H1 (cell line): ENCODE data around the gene CAPZA2. TPM values are rescaled to one million over a fixed set of nuclear protein-coding genes. Genes with fewer than 3 reads are reported as not detected.

ENCODE experiments used
- CREB1 ChIP-seq: IDR thresholded peaks from 2 replicates; pipeline ENCODE4 v1.6.1; 2012; ENCODE audit warnings: inconsistent platforms
- KDM1A ChIP-seq: fragments of 200-600, 300-600 bp; sonication (generic); IDR thresholded peaks from 2 replicates; pipeline ENCODE4 v1.7.1; 2016; ENCODE audit warnings: mild to moderate bottlenecking, low read length, borderline replicate concordance
- NANOG ChIP-seq: IDR thresholded peaks from 2 replicates; pipeline ENCODE4 v1.6.1; 2011; ENCODE audit warnings: low read length, low read depth, mild to moderate bottlenecking, inconsistent platforms; ENCODE audit not compliant: insufficient read depth, poor library complexity, severe bottlenecking
- PHF8 ChIP-seq: fragments of 200-600 bp; sonication (generic); conservative IDR thresholded peaks from 2 replicates; pipeline ENCODE4 v1.7.1; 2012; ENCODE audit warnings: low read depth, mild to moderate bottlenecking, inconsistent platforms, low read length, moderate library complexity
- POLR2AphosphoS5 ChIP-seq: IDR thresholded peaks from 2 replicates; pipeline ENCODE4 v1.6.1; 2011; ENCODE audit warnings: low read depth, low read length
- POU5F1 ChIP-seq: IDR thresholded peaks from 2 replicates; pipeline ENCODE4 v1.6.1; 2011; ENCODE audit warnings: low read depth, mild to moderate bottlenecking, low read length, moderate library complexity
- SIRT6 ChIP-seq: IDR thresholded peaks from one replicate; pipeline ENCODE4 v1.7.1; 2012; ENCODE audit warnings: low read length, inconsistent platforms
- SUZ12 ChIP-seq: fragments of 200-600 bp; sonication (generic); IDR thresholded peaks from 2 replicates; pipeline ENCODE4 v1.6.1; 2012; ENCODE audit warnings: mild to moderate bottlenecking, inconsistent platforms, low read length, moderate library complexity, mixed read lengths
- polyA plus RNA-seq, 7 experiments: library from polyadenylated mRNA; depleted of rRNA in 3 of 7; stranded (reverse) in 5 of 7; unstranded in 2 of 7; fragments of >200 nt in 5 of 7; fragments of 200-250 nt in 2 of 7; gene quantifications; 1 replicate in 5 of 7; 2 replicates in 1 of 7; 4 replicates in 1 of 7; pipeline versions ENCODE4 v1.2.1 to v1.2.3, GENCODE V29; 2011 to 2013; ENCODE audit warnings: missing spikeins in 2 of 7, mixed read lengths in 2 of 7
- total RNA-seq: library from RNA; stranded (reverse); fragmentation: NEBNext Ultra II Directional; extraction: Animal tissue kit (Norgen Biotek cat#: 25700); gene quantifications from 2 replicates; pipeline ENCODE4 v1.2.1, GENCODE V29; 2021
- TF ChIP-seq, protein P1 (sequence below): fragments of 300-600 bp; sonication (generic); IDR thresholded peaks from 2 replicates; pipeline ENCODE4 v1.7.1; 2012; ENCODE audit warnings: low read length, moderate library complexity, mild to moderate bottlenecking, inconsistent platforms; ENCODE audit not compliant: insufficient replicate concordance
- TF ChIP-seq, protein P2 (sequence below): IDR thresholded peaks from 2 replicates; pipeline ENCODE4 v1.6.1; 2011; ENCODE audit warnings: low read length, improper control_type of control experiment

Gene CAPZA2
- total and polyA plus RNA-seq, 2 of the 8 experiments (the other 6 are each of a cell fraction or from before 2014, with no cell fraction given) = 33.2 to 145 TPM

DNA sequence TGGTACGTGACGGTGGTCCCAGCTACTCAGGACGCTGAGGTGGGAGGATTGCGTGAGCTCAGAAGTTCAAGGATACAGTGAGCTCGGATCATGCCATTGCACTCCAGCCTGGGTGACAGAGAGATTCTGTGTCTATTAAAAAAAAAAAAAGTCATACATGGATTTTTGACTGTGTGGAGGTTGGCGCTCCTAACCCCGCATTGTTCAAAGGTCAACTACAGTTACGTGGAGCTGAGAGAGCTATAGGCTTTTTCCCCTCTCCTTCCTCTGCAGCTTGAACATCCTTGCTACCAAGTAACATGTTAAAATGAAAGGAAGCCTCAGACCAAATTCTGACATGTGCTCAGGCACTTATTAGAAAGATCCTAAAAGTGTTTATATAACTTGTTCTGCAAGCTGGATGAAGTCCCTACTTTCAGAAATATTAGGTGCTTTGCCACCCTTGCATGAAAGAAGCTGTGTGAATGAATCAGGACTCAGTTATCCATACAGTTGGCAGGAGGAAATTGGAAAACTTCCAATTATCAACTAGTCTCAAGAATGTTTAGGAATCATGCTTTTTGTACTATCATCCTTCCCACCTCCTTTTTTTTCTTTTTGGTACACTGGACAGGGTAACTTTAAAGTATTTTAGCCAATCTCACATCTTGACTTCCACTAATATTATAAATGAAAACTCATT, 78.4 kb downstream of the CAPZA2 start (continued):
- TF ChIP-seq, protein P1, sequence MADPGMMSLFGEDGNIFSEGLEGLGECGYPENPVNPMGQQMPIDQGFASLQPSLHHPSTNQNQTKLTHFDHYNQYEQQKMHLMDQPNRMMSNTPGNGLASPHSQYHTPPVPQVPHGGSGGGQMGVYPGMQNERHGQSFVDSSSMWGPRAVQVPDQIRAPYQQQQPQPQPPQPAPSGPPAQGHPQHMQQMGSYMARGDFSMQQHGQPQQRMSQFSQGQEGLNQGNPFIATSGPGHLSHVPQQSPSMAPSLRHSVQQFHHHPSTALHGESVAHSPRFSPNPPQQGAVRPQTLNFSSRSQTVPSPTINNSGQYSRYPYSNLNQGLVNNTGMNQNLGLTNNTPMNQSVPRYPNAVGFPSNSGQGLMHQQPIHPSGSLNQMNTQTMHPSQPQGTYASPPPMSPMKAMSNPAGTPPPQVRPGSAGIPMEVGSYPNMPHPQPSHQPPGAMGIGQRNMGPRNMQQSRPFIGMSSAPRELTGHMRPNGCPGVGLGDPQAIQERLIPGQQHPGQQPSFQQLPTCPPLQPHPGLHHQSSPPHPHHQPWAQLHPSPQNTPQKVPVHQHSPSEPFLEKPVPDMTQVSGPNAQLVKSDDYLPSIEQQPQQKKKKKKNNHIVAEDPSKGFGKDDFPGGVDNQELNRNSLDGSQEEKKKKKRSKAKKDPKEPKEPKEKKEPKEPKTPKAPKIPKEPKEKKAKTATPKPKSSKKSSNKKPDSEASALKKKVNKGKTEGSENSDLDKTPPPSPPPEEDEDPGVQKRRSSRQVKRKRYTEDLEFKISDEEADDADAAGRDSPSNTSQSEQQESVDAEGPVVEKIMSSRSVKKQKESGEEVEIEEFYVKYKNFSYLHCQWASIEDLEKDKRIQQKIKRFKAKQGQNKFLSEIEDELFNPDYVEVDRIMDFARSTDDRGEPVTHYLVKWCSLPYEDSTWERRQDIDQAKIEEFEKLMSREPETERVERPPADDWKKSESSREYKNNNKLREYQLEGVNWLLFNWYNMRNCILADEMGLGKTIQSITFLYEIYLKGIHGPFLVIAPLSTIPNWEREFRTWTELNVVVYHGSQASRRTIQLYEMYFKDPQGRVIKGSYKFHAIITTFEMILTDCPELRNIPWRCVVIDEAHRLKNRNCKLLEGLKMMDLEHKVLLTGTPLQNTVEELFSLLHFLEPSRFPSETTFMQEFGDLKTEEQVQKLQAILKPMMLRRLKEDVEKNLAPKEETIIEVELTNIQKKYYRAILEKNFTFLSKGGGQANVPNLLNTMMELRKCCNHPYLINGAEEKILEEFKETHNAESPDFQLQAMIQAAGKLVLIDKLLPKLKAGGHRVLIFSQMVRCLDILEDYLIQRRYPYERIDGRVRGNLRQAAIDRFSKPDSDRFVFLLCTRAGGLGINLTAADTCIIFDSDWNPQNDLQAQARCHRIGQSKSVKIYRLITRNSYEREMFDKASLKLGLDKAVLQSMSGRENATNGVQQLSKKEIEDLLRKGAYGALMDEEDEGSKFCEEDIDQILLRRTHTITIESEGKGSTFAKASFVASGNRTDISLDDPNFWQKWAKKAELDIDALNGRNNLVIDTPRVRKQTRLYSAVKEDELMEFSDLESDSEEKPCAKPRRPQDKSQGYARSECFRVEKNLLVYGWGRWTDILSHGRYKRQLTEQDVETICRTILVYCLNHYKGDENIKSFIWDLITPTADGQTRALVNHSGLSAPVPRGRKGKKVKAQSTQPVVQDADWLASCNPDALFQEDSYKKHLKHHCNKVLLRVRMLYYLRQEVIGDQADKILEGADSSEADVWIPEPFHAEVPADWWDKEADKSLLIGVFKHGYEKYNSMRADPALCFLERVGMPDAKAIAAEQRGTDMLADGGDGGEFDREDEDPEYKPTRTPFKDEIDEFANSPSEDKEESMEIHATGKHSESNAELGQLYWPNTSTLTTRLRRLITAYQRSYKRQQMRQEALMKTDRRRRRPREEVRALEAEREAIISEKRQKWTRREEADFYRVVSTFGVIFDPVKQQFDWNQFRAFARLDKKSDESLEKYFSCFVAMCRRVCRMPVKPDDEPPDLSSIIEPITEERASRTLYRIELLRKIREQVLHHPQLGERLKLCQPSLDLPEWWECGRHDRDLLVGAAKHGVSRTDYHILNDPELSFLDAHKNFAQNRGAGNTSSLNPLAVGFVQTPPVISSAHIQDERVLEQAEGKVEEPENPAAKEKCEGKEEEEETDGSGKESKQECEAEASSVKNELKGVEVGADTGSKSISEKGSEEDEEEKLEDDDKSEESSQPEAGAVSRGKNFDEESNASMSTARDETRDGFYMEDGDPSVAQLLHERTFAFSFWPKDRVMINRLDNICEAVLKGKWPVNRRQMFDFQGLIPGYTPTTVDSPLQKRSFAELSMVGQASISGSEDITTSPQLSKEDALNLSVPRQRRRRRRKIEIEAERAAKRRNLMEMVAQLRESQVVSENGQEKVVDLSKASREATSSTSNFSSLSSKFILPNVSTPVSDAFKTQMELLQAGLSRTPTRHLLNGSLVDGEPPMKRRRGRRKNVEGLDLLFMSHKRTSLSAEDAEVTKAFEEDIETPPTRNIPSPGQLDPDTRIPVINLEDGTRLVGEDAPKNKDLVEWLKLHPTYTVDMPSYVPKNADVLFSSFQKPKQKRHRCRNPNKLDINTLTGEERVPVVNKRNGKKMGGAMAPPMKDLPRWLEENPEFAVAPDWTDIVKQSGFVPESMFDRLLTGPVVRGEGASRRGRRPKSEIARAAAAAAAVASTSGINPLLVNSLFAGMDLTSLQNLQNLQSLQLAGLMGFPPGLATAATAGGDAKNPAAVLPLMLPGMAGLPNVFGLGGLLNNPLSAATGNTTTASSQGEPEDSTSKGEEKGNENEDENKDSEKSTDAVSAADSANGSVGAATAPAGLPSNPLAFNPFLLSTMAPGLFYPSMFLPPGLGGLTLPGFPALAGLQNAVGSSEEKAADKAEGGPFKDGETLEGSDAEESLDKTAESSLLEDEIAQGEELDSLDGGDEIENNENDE = no peak
- TF ChIP-seq KDM1A (no peak), NANOG (no peak), SUZ12 (no peak), PHF8 (no peak), POLR2AphosphoS5 (no peak), CREB1 (no peak), SIRT6 (no peak), POU5F1 (no peak)
- TF ChIP-seq, protein P2, sequence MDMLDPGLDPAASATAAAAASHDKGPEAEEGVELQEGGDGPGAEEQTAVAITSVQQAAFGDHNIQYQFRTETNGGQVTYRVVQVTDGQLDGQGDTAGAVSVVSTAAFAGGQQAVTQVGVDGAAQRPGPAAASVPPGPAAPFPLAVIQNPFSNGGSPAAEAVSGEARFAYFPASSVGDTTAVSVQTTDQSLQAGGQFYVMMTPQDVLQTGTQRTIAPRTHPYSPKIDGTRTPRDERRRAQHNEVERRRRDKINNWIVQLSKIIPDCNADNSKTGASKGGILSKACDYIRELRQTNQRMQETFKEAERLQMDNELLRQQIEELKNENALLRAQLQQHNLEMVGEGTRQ = no peak
